HUDEP-2 (cell line): ENCODE measurements around the gene DMBX1.

Source experiments
- DNase-seq, 76 experiments: peaks; one replicate each; lab custom pipeline; 2025; ENCODE audit not compliant: unreplicated experiment in 76 of 76; lab: John Stamatoyannopoulos, UW

Gene DMBX1

GRCh38 chr1:46538147-46538546, 48.5 kb downstream of the DMBX1 start:
- no peak for DNase-seq
